Activated B cell treated with CpG ODN at 0.5 μM for 24 hours (primary cell): ENCODE results near the gene CERK. TPM values are rescaled to one million over a fixed set of nuclear protein-coding genes. Genes with fewer than 3 reads are reported as not detected.

Experiments
- ATAC-seq: fragments of 200-7000 bp; cut with Tn5 transposase; one replicate; pipeline ENCODE4 v1.10.0; 2021; ENCODE audit warnings: low read depth, mild to moderate bottlenecking, moderate library complexity
- CTCF ChIA-PET: fragments of 350-600 bp; sonication (Branson Sonifier 250); formaldehyde crosslinking; loops from one replicate; lab custom pipeline; 2021; ENCODE audit warnings: antibody characterized with exemption; lab: Charles Lee
- POLR2A ChIA-PET: fragments of 350-600 bp; sonication (Branson Sonifier 250); formaldehyde crosslinking; loops from one replicate; lab custom pipeline; 2021; ENCODE audit warnings: antibody characterized with exemption; lab: Charles Lee
- DNase-seq: peaks from one replicate; pipeline ENCODE4 v3.0.0; 2022
- H3K27ac Mint-ChIP-seq: one replicate; pipeline ENCODE4 v1.8.0; 2020; ENCODE audit warnings: mixed read lengths
- H3K27me3 Mint-ChIP-seq: one replicate; pipeline ENCODE4 v1.8.0; 2021; ENCODE audit warnings: mixed read lengths
- H3K36me3 Mint-ChIP-seq: one replicate; pipeline ENCODE4 v1.8.0; 2021; ENCODE audit warnings: low read depth, mixed read lengths
- H3K4me1 Mint-ChIP-seq: one replicate; pipeline ENCODE4 v1.8.0; 2021; ENCODE audit warnings: mixed read lengths
- H3K4me3 Mint-ChIP-seq: one replicate; pipeline ENCODE4 v1.8.0; 2020; ENCODE audit warnings: mild to moderate bottlenecking, mixed read lengths
- H3K9me3 Mint-ChIP-seq: one replicate; pipeline ENCODE4 v1.8.0; 2020; ENCODE audit warnings: mixed read lengths
- intact Hi-C: fragments of 100-400 bp; cut with micrococcal nuclease; formaldehyde crosslinking; loops from one replicate; pipeline ENCODE4 v1.15.1; 2024
- total RNA-seq: library from RNA; stranded (reverse); gene quantifications from 2 replicates; pipeline ENCODE4 v1.2.3, GENCODE V29; 2022
- TF ChIP-seq, protein P1 (sequence below): fragments of 200-600 bp; IDR thresholded peaks from one replicate; pipeline ENCODE4 v1.8.0; 2022; ENCODE audit warnings: antibody characterized with exemption, mild to moderate bottlenecking

Gene CERK
- total RNA-seq, 1 donor from 2014 or later: 13.8 TPM

DNA sequence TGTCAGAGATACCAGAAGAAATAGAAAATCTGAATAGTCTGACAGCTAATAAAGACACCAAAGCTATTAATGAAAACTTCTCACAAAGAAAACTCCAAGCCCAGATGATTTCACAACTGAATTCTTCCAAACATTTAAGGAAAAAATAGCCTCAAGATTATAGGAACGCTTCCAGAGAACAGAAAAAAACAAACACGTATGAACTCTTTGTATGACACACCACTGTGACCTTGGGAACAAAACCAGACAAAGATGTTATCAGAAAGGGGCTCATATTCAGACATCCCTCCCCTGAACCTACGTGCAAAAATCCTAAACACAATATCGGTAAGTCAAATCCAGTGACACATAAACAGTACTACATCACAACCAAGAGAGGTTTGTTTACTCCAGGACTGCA, 23.5 kb downstream of the CERK start:
- POLR2A ChIA-PET: no interaction called here
- Mint-ChIP-seq H3K36me3 (peaks cover 72% of the 10 kb centered on the region), H3K27me3 (no peaks in the 10 kb centered on the region), H3K27ac (no peak overlapping the region), H3K9me3 (no peaks in the 10 kb centered on the region), H3K4me3 (no peak overlapping the region), H3K4me1 (peaks cover 2% of the 10 kb centered on the region)
- no peak for DNase-seq
- CTCF ChIA-PET: no interaction called here
- no peak for ATAC-seq
- intact Hi-C loops: no loop called here
- TF ChIP-seq, protein P1, sequence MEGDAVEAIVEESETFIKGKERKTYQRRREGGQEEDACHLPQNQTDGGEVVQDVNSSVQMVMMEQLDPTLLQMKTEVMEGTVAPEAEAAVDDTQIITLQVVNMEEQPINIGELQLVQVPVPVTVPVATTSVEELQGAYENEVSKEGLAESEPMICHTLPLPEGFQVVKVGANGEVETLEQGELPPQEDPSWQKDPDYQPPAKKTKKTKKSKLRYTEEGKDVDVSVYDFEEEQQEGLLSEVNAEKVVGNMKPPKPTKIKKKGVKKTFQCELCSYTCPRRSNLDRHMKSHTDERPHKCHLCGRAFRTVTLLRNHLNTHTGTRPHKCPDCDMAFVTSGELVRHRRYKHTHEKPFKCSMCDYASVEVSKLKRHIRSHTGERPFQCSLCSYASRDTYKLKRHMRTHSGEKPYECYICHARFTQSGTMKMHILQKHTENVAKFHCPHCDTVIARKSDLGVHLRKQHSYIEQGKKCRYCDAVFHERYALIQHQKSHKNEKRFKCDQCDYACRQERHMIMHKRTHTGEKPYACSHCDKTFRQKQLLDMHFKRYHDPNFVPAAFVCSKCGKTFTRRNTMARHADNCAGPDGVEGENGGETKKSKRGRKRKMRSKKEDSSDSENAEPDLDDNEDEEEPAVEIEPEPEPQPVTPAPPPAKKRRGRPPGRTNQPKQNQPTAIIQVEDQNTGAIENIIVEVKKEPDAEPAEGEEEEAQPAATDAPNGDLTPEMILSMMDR: no peak

DNA sequence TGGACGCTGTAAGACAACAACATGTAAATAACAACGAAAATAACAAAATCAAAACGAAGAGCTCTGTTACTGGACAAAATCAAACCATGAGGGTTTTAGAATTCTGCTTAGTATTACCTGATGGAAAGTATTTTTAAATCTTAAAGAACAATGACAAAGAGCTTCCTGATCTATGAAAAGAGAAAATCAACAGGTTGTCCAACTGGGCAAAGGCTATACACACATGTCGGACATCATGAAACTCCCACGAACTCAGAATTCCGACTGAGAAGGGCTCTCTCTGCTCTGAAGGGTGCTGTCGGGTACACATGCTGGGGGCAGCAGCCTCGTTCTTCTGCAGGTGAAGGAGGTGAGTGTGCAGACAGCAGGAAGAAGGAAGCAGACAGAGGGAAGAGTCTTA, 25.8 kb downstream of the CERK start:
- H3K36me3 Mint-ChIP-seq: peaks cover 71% of the 10 kb centered on the region
- CTCF ChIA-PET: no interaction called here
- no peaks in the 10 kb centered on the region for H3K9me3 Mint-ChIP-seq
- ATAC-seq (no peak), DNase-seq (no peak)
- TF ChIP-seq, protein P1: no peak
- peaks cover 2% of the 10 kb centered on the region for H3K4me1 Mint-ChIP-seq
- intact Hi-C loops: no loop called here
- POLR2A ChIA-PET: no interaction called here
- no peak overlapping the region for H3K4me3 Mint-ChIP-seq
- no peaks in the 10 kb centered on the region for H3K27me3 Mint-ChIP-seq
- no peak overlapping the region for H3K27ac Mint-ChIP-seq

DNA sequence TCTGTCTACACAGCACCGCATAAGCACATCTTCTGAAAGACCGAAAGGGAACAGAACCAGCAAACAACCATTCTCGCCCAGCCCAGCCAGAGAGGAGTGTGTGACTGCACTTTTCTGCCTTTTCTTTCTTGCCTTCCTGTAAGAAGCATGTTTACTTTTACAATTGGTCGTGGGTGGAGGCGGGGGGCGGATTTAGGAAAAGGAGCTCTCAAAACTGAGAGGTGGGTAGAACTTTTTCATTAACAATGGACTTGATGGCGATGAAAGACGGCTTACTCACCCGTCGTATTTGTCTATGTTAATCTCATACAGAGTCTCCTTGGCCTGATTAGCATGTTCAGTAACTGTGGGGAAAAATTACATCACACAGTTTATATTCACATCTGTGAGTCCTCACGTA, 27.2 kb downstream of the CERK start:
- intact Hi-C loops: no loop called here
- DNase-seq (no peak), ATAC-seq (no peak)
- CTCF ChIA-PET: no interaction called here
- POLR2A ChIA-PET: no interaction called here
- peaks cover 79% of the 10 kb centered on the region for H3K36me3 Mint-ChIP-seq
- H3K4me1 Mint-ChIP-seq: peaks cover 2% of the 10 kb centered on the region
- TF ChIP-seq, protein P1: no peak
- no peaks in the 10 kb centered on the region for H3K27me3 Mint-ChIP-seq
- no peaks in the 10 kb centered on the region for H3K9me3 Mint-ChIP-seq
- H3K4me3 Mint-ChIP-seq: no peak overlapping the region
- no peak overlapping the region for H3K27ac Mint-ChIP-seq

DNA sequence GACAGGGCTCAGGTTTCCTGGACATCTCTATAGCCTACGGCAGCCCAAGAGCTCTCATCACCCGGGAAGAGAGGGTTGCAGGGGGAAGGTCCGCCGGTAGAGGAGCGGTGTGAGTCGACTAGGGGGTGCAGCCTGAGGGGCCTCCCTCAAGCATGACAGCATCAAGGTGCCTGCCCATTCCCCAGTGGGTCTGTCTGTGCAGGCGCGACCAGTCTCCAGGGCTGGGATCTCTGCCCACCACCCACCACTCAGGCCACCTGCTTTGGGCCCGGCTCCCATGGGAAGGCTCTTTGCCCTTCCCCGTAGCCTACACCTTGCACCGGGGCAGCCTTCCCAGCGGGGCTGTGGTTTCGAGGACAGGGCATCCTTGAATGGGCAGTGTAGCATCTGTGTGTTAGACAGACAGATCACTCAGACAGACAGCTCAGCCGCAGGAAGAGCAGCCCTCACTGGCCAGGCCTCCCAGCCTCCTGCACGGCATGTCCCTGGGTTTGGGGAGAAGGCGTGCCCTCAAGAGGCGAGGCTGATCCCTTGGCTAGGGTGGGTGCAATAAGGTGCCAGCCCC, 29.2 kb downstream of the CERK start:
- ATAC-seq: no peak
- DNase-seq: no peak
- POLR2A ChIA-PET: no interaction called here

DNA sequence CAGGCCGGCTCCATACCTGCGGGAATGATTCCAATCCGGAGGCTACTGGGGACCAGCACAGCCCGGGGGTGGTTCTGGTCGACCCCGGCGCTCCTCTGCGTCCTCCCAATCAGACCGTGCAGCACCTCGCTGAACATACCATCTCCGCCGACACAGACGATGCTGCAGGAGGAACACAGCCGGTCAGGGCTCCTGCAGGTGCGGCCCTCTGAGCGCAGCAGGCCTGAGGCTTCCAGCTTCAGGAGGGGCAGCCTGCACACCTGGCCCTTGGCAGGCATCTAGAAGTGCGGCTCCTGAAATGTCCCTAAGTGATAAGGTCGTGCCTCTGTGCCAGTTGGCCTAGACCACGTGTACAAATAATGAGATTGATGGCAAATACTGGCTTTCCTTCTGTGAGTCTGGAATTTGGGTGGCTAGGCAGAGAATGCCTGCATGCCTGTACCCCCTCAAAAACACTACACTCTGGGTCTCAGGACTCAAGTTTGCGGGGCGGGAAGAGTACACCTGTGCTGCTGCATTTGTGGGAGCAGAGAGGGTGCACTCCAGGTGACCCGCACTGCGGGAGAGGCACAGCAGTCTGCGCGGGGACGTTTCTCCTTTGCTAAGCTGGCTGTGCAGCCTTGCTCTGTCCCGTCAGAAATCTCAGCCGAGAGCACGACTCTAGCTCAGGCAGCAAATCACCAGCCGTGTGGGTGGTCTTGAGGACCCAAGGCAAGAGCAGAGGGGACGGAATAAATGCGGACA, 30.1 kb downstream of the CERK start:
- ChIA-PET CTCF (interaction anchor here (0.8 kb wide), 1 partner anchor 144 kb away, joined by 3 read pairs; no protein-coding TSS in a partner anchor), POLR2A (no interaction called here)
- no peaks in the 10 kb centered on the region for H3K9me3 Mint-ChIP-seq
- H3K27me3 Mint-ChIP-seq: no peaks in the 10 kb centered on the region
- ATAC-seq (no peak), DNase-seq (no peak)
- TF ChIP-seq, protein P1: no peak
- intact Hi-C loops: no loop called here
- H3K36me3 Mint-ChIP-seq: peaks cover 86% of the 10 kb centered on the region
- no peaks in the 10 kb centered on the region for H3K4me1 Mint-ChIP-seq
- H3K4me3 Mint-ChIP-seq: no peak overlapping the region
- H3K27ac Mint-ChIP-seq: no peak overlapping the region

More for the DNA sequence above, 29.2 kb downstream of the CERK start:
- no peaks in the 10 kb centered on the region for H3K9me3 Mint-ChIP-seq
- no peak overlapping the region for H3K4me3 Mint-ChIP-seq
- H3K36me3 Mint-ChIP-seq: peaks cover 83% of the 10 kb centered on the region
- no peaks in the 10 kb centered on the region for H3K4me1 Mint-ChIP-seq
- TF ChIP-seq, protein P1: no peak
- CTCF ChIA-PET: interaction anchor here (0.8 kb wide), 1 partner anchor 145 kb away, joined by 3 read pairs; no protein-coding TSS in a partner anchor
- no peak overlapping the region for H3K27ac Mint-ChIP-seq
- intact Hi-C loops: no loop called here
- H3K27me3 Mint-ChIP-seq: no peaks in the 10 kb centered on the region
